ENCODE data around the gene TRIM59.

Gene TRIM59

GRCh38 chr3:160394009-160394392, 55.6 kb downstream of the TRIM59 start:
- Histone ChIP-seq H3K36me3 (ENCODE audit: control insufficient read depth, insufficient read depth, low read length) (no peaks in the 10 kb centered on the region), H3K4me1 (ENCODE audit: control insufficient read depth, insufficient read depth, low read length, poor library complexity, severe bottlenecking) (no peaks in the 10 kb centered on the region), H3K27ac (ENCODE audit: low read depth, low read length, severe bottlenecking) (no peak overlapping the region), H3K4me3 (ENCODE audit: extremely low read depth, insufficient read depth, low read length, poor library complexity, severe bottlenecking) (no peak overlapping the region), H3K9me3 (ENCODE audit: control insufficient read depth, low read length) (no peaks in the 10 kb centered on the region)
- no CpG with 5 or more reads among the region's 3 CpGs for WGBS, 2 experiments (ENCODE audit: insufficient coverage in 2 of 2)

GRCh38 chr3:160393346-160394008, 56.1 kb downstream of the TRIM59 start:
- no peak overlapping the region for H3K27ac ChIP-seq (ENCODE audit: low read depth, low read length, severe bottlenecking)
- no peak overlapping the region for H3K4me3 ChIP-seq (ENCODE audit: extremely low read depth, insufficient read depth, low read length, poor library complexity, severe bottlenecking)
- H3K4me1 ChIP-seq (ENCODE audit: control insufficient read depth, insufficient read depth, low read length, poor library complexity, severe bottlenecking): no peaks in the 10 kb centered on the region
- WGBS, 2 experiments (ENCODE audit: insufficient coverage in 2 of 2): 100% methylated on average over 1 of the region's 2 CpGs; no CpG with 5 or more reads in 1 of the 2 experiments
- H3K9me3 ChIP-seq (ENCODE audit: control insufficient read depth, low read length): no peaks in the 10 kb centered on the region
- H3K36me3 ChIP-seq (ENCODE audit: control insufficient read depth, insufficient read depth, low read length): no peaks in the 10 kb centered on the region

DNA sequence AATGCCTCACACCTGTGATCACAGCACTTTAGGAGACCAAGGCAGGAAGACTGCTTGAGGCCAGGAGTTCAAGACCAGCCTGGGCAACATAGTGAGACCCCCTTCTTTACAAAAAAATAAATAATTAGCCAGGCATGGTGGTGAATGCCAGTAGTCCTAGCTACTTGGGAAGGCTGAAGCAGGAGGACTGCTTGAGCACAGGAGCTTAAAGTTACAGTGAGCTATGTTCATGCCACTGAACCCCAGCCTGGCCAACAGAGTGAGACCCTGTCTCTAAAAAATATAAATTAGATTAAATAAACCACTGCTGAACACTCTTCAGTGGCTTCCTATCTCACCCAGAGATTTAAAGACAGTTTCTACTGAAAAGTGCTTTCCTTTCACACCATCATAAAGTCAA, 56.8 kb downstream of the TRIM59 start:
- Histone ChIP-seq H3K27ac (ENCODE audit: low read depth, low read length, severe bottlenecking) (no peak overlapping the region), H3K4me1 (ENCODE audit: control insufficient read depth, insufficient read depth, low read length, poor library complexity, severe bottlenecking) (no peaks in the 10 kb centered on the region), H3K4me3 (ENCODE audit: extremely low read depth, insufficient read depth, low read length, poor library complexity, severe bottlenecking) (no peak overlapping the region), H3K36me3 (ENCODE audit: control insufficient read depth, insufficient read depth, low read length) (no peaks in the 10 kb centered on the region), H3K9me3 (ENCODE audit: control insufficient read depth, low read length) (no peaks in the 10 kb centered on the region)

GRCh38 chr3:160390565-160391138, 58.9 kb downstream of the TRIM59 start:
- Histone ChIP-seq H3K27ac (ENCODE audit: low read depth, low read length, severe bottlenecking) (no peak overlapping the region), H3K4me3 (ENCODE audit: extremely low read depth, insufficient read depth, low read length, poor library complexity, severe bottlenecking) (no peak overlapping the region), H3K9me3 (ENCODE audit: control insufficient read depth, low read length) (no peaks in the 10 kb centered on the region), H3K4me1 (ENCODE audit: control insufficient read depth, insufficient read depth, low read length, poor library complexity, severe bottlenecking) (no peaks in the 10 kb centered on the region), H3K36me3 (ENCODE audit: control insufficient read depth, insufficient read depth, low read length) (no peaks in the 10 kb centered on the region)
- 95 to 97% methylated on average over 3 of the region's 3 CpGs for WGBS, 2 experiments (ENCODE audit: insufficient coverage in 2 of 2)

Measured in mesodermal cell (in vitro differentiated cells).